Measurements from ENCODE around the gene PITRM1.

- no peak for TF ChIP-seq POLR2A (IDR thresholded peaks at IDR 0.05)
- TF ChIP-seq POLR2AphosphoS5 (IDR thresholded peaks at IDR 0.05), result no peak
- TF ChIP-seq CTCF (IDR thresholded peaks at IDR 0.05), result no peak
- no peak for TF ChIP-seq EP300 (IDR thresholded peaks at IDR 0.05)
These were observed 78.6 kb downstream of the PITRM1 start for GRCh38 chr10:3093996-3094395.

Measured in upper lobe of left lung (tissue), 4 donors.